Esophagus mucosa (tissue), 1 donor: ENCODE data around the gene LASP1. TPM values are rescaled to one million over a fixed set of nuclear protein-coding genes. Genes with fewer than 3 reads are reported as not detected.
"Not testable (repeated sequence)": the region's sequence is repeated elsewhere in the genome, so short reads cannot be mapped to it uniquely, and the experiment has no call there.

Experiments
- ATAC-seq: fragments of 200-7000 bp; cut with Tn5 transposase; one replicate; pipeline ENCODE4 v1.9.1; 2020
- total RNA-seq: library from RNA; stranded (reverse); gene quantifications from one replicate; pipeline ENCODE4 v1.2.4, GENCODE V29; 2023
- donor health status: DM: yes; HTN: yes; CAD: no.

LASP1 gene
- total RNA-seq, 1 donor from 2014 or later: 50.0 TPM

DNA sequence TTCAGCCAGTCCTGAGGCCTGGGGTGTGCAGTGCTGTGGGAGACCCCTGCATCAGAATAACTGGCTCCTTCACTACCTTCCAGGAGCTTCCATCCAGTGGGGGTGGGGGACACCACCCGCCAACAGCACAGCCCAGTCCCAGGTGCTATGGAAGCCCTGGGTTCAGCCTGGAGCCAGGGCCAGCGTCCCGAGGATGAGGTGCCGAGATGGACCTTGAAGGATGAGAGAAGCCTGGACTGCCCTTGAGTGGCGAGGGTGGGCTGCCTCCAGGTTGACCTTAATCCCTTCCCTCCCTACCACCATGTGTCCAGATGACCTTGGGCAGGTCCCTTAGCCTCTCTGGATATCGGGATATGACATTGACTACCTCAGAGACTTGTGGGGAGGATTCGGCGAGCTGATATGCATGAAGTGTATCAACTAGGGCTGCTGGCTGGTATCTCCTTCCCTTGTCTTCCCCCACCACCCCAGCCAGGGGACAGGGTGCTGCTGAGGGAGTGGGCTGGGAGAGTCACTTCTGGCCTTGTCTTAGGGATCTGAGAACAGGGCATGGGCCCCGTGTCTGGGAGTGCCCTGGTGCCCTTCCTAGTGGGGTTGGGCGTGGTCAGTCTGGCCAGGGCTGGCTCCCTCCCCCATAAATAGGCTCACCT is 41.3 kb downstream of the LASP1 start:
- ATAC-seq: no peak

DNA sequence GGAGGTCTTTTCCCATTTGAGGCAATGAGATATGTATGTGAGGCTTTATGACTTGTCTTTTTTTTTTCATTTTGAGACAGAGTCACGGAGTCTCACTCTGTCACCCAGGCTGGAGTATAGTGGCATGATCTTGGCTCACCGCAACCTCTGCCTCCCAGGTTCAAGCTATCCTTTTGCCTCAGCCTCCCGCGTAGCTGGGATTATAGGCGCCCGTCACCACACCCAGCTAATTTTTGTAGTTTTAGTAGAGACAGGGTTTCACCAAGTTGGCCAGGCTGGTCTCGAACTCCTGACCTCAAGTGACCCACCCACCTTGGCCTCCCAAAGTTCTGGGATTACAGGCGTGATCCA is 41.8 kb downstream of the LASP1 start:
- not testable (repeated sequence) for ATAC-seq

DNA sequence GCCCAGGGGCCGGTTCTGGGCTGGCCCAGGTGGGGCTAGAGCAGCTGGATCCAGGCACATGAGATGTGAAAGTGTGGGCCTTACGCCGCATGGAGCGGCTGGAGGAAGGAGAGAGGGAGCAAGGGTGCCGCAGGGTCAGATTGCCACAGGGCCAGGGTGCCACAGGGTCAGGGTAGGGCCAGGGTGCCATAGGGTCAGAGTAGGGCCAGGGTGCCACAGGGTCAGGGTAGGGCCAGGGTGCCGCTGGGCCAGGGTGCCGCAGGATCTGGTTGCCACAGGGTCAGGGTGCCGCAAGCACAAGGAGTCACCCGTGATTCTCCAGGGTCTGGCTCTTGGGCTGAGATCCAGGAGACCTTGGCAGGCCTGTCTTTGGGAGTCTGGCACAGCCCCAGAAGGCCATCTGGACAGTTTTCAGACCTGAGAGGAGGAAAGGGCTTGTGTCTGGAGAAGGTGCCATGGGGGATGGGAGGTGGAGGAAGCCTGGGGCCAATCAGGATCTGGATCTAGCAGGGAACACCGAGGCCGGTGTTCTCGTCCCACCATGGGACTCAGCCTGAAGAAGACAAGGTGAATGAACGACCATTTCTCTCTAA is 42.5 kb downstream of the LASP1 start:
- no peak for ATAC-seq

DNA sequence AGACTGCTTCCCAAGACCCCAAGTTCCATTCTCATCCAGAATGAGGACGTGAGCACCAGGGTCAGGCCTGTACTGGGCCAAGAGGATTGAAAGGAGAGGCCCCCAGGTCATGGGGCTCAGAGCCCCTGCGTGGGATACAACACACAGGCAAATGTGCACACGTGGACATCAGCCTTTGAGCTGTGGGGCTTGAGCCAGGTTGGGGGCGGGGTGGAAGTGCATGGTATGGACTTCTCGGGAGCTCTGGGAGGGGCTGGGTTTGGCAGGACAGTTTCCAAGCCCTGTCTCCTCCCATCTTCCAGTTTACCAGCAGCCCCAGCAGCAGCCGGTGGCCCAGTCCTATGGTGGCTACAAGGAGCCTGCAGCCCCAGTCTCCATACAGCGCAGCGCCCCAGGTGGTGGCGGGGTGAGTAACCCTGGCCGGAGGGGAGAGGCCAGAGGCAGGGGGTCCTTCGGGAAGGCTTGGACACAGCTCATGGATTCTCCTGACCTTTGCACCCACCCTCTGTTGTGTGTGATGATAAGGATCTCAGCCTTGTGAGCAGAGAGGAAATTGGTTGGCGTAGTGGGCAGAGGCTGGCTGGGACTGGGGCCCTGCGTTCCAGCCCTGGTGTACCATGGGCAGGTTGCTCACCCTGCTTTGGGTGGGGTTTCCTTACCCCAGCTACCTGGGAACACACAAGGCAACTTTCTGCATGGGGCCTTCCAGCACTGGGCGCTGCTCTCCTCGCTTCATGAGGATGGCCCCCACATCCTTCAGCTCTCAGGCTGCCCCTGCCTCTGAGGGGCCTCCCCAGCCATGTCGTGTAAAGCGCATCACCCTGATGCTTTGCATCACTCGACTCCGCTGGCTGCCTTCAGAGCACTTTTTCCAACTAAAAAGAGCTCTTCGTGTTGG is 45.1 kb downstream of the LASP1 start:
- ATAC-seq: no peak

DNA sequence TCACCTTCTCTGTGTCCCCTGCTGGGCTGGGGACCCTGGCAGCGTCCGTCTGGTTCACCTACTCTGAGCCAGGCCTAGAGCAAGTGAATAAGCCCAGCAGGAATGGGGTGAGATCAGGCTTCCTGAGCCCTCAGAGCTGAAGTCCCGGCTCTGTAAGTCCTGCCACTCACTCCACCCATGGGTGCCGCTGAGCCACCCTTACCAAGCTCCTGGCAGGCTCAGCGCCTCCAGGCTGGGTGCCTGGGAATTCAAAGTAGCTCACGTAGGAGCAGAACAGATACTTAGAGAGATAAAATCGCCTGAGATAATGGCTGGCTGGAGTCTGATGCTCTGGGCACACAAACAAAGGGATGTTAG is 45.8 kb downstream of the LASP1 start:
- ATAC-seq: no peak

DNA sequence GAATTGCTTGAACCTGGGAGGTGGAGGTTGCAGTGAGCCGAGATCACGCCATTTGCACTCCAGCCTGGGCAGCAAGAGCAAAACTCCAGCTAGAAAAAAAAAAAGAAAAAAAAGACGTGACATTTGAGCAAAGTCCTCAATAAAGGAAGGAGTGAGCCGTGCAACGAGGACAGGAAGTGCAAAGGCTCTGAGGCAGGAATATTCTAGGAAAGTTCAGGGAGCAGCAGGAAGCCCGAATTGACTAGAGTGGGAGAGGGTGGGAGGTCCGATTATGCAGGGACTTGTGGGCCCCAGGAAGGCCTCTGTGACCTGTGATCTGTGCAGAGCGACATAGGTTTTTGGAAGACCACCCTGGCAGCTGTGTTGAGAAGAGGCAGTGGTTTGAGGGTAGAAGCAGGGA is 46.9 kb downstream of the LASP1 start:
- ATAC-seq: no peak

DNA sequence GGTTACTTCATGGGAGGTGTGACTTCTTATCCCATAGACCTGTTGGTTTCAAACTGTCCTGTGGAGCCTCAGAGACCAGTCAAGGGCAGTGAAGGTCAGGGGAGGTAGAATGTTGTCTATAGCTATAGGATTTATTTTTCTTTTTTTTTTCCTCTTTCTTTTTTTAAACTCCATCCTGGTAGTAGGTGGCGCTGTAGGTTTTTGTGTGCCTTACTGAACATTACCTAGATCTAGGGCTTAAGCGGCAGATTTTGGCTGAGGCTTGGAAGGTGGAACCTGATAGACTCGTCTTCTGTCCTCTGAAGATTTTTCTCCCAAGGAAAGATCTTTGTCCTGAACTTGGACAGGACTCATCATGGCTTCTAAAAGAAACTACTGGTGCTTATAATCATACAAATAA is 47.4 kb downstream of the LASP1 start:
- peak; percentile 16 for ATAC-seq

DNA sequence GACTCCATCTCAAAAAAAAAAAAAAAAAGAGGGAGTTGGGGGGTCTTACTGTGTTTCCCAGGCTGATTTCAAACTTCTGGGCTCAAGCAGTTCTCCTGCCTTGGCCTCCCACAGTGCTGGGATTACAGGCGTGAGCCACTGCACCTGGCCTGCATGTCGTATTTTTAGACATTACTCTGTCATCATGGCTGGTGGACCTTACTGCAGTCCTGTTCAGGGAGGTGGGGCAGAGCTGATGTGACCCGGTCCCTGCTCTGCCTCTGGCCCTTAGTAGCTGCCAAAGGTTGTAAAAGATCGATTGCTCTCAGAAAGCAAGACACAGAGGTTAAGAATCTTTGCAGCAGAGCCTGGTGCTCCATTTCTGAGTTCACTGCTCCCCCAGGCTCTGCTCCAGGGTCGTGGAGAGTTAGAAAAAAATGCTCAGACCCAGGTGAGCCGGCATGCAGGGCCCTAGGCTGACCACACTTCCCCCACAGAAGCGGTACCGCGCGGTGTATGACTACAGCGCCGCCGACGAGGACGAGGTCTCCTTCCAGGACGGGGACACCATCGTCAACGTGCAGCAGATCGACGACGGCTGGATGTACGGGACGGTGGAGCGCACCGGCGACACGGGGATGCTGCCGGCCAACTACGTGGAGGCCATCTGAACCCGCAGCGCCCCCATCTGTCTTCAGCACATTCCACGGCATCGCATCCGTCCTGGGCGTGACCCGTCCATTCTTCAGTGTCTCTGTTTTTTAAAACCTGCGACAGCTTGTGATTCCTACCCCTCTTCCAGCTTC is 48.5 kb downstream of the LASP1 start:
- no peak for ATAC-seq

DNA sequence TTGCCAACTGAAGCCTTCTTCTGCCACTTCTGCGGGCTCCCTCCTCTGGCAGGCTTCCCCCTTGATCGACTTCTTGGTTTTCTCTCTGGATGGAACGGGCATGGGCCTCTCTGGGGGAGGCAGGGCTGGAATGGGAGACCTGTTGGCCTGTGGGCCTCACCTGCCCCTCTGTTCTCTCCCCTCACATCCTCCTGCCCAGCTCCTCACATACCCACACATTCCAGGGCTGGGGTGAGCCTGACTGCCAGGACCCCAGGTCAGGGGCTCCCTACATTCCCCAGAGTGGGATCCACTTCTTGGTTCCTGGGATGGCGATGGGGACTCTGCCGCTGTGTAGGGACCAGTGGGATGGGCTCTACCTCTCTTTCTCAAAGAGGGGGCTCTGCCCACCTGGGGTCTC is 49.1 kb downstream of the LASP1 start:
- ATAC-seq: no peak

DNA sequence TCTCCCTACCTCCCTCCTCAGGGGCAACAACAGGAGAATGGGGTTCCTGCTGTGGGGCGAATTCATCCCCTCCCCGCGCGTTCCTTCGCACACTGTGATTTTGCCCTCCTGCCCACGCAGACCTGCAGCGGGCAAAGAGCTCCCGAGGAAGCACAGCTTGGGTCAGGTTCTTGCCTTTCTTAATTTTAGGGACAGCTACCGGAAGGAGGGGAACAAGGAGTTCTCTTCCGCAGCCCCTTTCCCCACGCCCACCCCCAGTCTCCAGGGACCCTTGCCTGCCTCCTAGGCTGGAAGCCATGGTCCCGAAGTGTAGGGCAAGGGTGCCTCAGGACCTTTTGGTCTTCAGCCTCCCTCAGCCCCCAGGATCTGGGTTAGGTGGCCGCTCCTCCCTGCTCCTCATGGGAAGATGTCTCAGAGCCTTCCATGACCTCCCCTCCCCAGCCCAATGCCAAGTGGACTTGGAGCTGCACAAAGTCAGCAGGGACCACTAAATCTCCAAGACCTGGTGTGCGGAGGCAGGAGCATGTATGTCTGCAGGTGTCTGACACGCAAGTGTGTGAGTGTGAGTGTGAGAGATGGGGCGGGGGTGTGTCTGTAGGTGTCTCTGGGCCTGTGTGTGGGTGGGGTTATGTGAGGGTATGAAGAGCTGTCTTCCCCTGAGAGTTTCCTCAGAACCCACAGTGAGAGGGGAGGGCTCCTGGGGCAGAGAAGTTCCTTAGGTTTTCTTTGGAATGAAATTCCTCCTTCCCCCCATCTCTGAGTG is 49.6 kb downstream of the LASP1 start:
- ATAC-seq: no peak

DNA sequence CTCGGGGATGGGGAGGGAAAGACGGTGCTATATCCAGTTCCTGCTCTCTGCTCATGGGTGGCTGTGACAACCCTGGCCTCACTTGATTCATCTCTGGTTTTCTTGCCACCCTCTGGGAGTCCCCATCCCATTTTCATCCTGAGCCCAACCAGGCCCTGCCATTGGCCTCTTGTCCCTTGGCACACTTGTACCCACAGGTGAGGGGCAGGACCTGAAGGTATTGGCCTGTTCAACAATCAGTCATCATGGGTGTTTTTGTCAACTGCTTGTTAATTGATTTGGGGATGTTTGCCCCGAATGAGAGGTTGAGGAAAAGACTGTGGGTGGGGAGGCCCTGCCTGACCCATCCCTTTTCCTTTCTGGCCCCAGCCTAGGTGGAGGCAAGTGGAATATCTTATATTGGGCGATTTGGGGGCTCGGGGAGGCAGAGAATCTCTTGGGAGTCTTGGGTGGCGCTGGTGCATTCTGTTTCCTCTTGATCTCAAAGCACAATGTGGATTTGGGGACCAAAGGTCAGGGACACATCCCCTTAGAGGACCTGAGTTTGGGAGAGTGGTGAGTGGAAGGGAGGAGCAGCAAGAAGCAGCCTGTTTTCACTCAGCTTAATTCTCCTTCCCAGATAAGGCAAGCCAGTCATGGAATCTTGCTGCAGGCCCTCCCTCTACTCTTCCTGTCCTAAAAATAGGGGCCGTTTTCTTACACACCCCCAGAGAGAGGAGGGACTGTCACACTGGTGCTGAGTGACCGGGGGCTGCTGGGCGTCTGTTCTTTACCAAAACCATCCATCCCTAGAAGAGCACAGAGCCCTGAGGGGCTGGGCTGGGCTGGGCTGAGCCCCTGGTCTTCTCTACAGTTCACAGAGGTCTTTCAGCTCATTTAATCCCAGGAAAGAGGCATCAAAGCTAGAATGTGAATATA is 50.8 kb downstream of the LASP1 start:
- no peak for ATAC-seq

DNA sequence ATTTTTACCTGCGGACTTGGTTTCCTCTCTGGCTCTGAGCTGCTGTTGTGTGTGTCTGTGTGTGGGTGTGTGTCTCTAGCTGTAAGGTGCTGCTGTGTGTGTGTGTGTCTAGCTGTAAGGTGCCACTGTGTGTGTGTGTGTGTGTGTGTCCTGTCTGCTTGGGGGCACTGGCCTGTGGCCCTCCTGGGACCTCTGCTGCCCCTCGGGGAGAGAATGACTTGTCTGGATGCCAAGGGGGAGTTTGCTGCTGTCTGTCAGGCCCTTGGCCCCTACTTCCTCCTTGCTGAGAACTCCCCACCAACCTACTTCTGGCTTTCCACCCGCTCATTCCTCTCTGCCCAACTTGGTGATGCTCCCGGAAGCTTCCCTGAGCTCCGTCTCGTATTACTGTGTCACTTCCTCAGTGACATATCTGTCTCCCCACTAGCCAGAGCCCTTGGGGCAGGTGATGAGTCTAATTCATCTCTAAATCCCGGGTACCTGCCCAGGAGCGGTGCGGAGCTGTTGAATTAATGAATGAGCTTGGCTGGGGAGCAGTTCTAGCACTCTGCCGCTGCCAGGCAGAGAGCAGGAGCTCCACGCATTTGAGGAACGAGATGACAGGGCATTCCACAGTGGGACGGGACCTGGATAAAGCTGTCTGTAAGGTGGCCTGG is 52.0 kb downstream of the LASP1 start:
- ATAC-seq: no peak

DNA sequence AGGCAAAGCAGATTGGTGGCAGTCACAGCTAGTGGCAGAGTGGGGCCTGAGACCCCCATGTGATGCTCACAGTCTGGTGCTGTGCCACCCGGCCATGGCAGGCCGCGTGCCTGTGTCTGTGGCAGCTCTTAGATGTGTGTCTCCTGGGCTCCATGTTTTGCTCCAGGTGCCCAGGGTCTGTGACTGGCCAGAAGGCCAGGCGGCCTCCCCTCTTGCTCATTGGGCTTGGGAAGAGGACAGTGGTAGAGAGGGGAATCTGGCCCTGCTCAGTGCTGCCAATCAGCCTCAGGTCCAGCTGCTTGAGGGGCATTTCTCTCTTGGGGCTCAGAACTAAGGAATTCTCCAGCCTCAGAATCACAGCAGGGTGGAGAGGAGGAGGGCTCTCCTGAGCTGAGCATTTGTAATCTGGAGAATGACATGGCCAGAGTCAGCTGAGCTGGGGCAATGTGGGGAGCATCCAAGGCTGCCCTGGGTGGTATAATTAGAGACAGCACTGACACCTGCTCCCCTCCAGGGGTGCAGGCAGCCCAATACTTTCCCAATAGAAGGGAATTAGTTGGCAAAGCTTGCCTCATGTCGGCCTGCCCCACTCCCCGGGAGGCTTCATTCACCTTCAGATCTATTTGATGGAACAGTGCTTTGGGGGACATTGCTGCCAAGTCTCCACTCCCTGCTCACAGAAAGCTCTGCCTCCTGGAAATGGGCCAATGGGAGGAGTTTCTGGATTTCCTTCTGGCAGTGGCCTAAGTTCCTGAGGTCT is 52.9 kb downstream of the LASP1 start:
- ATAC-seq: peak; percentile 14

DNA sequence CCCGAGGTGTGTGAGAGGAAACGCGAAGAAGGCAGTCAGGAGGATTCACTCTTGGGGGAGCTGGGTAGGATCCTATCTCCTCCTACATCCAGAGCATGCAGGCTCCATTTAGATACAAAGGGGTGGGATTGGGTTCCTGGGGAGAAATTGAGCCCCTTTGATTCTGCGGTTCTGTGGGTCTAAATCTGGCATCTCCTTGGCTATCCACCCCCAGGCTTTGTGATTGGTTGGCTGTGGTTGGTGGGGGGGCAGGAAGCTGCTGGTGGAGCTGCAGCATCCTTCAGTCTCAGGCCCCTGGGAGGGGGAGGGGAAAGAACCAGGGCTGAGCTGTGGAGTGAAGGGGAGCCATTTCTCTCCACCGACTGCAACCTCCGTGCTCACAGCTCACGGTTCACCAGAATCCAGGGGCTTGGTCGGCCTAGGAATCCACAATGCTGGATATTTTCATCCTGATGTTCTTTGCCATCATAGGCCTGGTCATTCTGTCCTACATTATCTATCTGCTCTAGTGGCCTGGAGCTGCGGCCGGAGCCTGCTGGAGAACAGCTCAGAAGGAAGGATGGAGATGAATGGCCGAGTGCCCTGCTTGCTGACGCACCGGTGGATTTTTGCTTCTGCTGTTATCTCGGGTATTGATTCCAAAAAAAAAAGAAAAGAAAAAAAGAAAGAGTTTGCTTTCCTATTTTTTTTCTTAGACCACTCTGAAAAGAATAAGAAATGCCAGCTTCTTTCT is 55.6 kb downstream of the LASP1 start, which contains the start of gene LASP1NB:
Gene LASP1NB, plus strand, starts transcription at position 352 of the 733 bp plus-strand sequence.
- ATAC-seq: no peak

DNA sequence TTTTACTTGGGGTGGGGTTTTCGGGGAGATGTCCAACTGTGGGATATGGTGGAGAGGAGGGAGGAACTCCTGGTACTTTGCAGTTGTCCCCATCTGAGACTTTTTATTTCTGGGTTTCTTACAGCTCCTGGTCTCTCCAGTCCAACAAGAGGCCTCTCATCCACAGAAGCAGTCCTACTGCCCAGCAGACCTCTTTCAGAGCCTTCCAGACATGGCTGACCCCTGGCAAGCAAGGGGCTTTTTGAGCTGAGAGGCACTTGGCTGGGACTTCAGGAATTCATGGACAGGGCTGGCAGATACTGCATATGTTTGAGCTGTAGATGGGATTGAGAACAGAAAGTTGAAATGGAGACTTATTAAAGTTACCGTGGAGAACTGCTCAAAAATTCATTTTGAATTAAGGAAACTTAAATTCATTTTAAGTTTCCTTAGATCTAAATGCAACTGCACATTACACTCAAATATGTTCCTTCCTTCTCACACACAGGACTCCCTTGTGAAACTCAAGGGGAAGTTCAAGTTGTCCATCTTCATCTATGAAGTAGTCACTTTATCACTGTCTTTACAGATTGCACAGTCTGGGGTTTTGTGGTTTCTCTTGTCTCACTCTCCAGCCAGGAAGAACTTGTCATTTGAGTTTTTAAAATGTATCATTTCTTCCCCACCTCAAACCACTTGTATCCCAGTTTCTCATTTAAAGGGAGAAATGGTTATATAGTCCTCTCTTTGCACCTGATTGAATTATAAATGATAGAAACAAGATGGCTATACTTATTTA is 56.6 kb downstream of the LASP1 start:
- no peak for ATAC-seq

DNA sequence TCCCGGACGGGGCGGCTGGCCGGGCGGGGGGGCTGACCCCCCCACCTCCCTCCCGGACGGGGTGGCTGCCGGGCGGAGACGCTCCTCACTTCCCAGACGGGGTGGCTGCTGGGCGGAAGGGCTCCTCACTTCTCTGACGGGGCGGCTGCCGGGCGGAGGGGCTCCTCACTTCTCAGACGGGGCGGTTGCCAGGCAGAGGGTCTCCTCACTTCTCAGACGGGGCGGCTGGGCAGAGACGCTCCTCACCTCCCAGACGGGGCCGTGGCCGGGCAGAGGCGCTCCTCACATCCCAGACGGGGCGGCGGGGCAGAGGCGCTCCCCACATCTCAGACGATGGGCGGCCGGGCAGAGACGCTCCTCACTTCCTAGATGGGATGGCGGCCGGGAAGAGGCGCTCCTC is 60.9 kb downstream of the LASP1 start:
- not testable (repeated sequence) for ATAC-seq

DNA sequence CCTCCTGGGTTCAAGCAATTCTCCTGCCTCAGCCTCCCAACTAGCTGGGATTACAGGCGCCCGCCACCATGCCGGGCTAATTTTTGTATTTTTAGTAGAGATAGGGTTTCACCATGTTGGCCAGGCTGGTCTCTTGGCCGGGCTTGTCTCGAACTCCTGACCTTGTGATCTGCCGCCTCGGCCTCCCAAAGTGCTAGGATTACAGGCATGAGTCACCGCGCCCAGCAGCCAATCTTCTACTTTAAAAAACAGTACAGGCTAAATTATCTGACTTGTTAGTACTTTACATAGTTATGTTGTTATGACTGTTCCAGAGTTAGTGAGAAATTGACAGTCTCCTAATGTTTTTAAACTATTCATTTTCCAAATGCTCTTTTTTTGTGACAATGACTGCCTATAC is 64.1 kb downstream of the LASP1 start:
- ATAC-seq: not testable (repeated sequence)

DNA sequence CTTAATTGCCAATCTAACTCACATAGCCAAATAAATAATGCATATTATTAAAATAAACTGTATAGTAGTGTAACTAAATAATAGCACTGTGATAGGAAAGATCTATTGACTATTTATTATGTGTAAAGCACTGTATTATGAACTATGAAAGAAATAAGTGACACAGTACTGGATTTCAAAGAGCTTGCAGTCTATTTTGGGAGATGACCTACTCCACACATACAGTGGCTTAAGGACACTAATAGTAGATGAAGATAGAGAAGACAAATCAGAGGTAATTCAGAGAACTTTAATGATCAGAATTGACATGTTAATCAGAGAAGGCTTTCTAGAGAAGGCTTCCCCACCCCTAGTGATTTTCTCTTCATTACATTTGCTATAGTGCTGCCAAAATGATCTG is 70.1 kb downstream of the LASP1 start:
- ATAC-seq: no peak
